ENCODE measurements around the gene ULBP1.
A peak's percentile ranks its signal among the peaks of the same experiment; 100 is the strongest.
"Not testable (repeated sequence)": the region's sequence is repeated elsewhere in the genome, so short reads cannot be mapped to it uniquely, and the experiment has no call there.

ULBP1 gene

GRCh38 chr6:149991472-149991795, 27.7 kb downstream of the ULBP1 start:
- DNase-seq = not testable (repeated sequence)

GRCh38 chr6:149991838-149992237, 28.1 kb downstream of the ULBP1 start:
- in situ Hi-C loops (cut with MboI; ENCODE audit: low pct_unique_long_range_greater_than_20kb, low sequenced_read_pairs) = no loop called here
- DNase-seq = no peak

More at GRCh38 chr6:149991472-149991795, 27.7 kb downstream of the ULBP1 start:
- in situ Hi-C loops (cut with MboI; ENCODE audit: low pct_unique_long_range_greater_than_20kb, low sequenced_read_pairs) = not testable (repeated sequence)

GRCh38 chr6:149995235-149995750, 31.6 kb downstream of the ULBP1 start:
- in situ Hi-C loops (cut with MboI; ENCODE audit: low pct_unique_long_range_greater_than_20kb, low sequenced_read_pairs) = no loop called here
- no peak for DNase-seq

GRCh38 chr6:149995971-149996370, 32.2 kb downstream of the ULBP1 start:
- no peak for DNase-seq
- in situ Hi-C loops (cut with MboI; ENCODE audit: low pct_unique_long_range_greater_than_20kb, low sequenced_read_pairs) = no loop called here

GRCh38 chr6:149999636-150000035, 35.9 kb downstream of the ULBP1 start:
- no peak for DNase-seq
- in situ Hi-C loops (cut with MboI; ENCODE audit: low pct_unique_long_range_greater_than_20kb, low sequenced_read_pairs) = loop anchor here (10.0 kb wide), 1 partner anchor 65 kb away; no protein-coding TSS in a partner anchor

- in situ Hi-C loops (cut with MboI; ENCODE audit: low pct_unique_long_range_greater_than_20kb, low sequenced_read_pairs) = loop anchor here (10.0 kb wide), 1 partner anchor 67 kb away; no protein-coding TSS in a partner anchor
- DNase-seq = no peak
Observed at GRCh38 chr6:150001295-150002008, 37.7 kb downstream of the ULBP1 start.

GRCh38 chr6:150002710-150003109, 39.0 kb downstream of the ULBP1 start:
- no peak for DNase-seq
- in situ Hi-C loops (cut with MboI; ENCODE audit: low pct_unique_long_range_greater_than_20kb, low sequenced_read_pairs) = loop anchor here (10.0 kb wide), 1 partner anchor 68 kb away; no protein-coding TSS in a partner anchor

GRCh38 chr6:150003599-150003998, 39.9 kb downstream of the ULBP1 start:
- in situ Hi-C loops (cut with MboI; ENCODE audit: low pct_unique_long_range_greater_than_20kb, low sequenced_read_pairs) = loop anchor here (10.0 kb wide), 1 partner anchor 69 kb away; no protein-coding TSS in a partner anchor
- not testable (repeated sequence) for DNase-seq

GRCh38 chr6:150004101-150004782, 40.5 kb downstream of the ULBP1 start:
- no peak for DNase-seq
- in situ Hi-C loops (cut with MboI; ENCODE audit: low pct_unique_long_range_greater_than_20kb, low sequenced_read_pairs) = loop anchor here (10.0 kb wide), 1 partner anchor 69 kb away; no protein-coding TSS in a partner anchor

GRCh38 chr6:150004783-150005717, 41.3 kb downstream of the ULBP1 start:
- in situ Hi-C loops (cut with MboI; ENCODE audit: low pct_unique_long_range_greater_than_20kb, low sequenced_read_pairs) = loop anchor here (10.0 kb wide), 1 partner anchor 70 kb away; no protein-coding TSS in a partner anchor
- peak; percentile 95 for DNase-seq

GRCh38 chr6:150005761-150006651, 42.3 kb downstream of the ULBP1 start:
- DNase-seq = no peak
- in situ Hi-C loops (cut with MboI; ENCODE audit: low pct_unique_long_range_greater_than_20kb, low sequenced_read_pairs) = loop anchor here (10.0 kb wide), 1 partner anchor 71 kb away; no protein-coding TSS in a partner anchor

GRCh38 chr6:150006961-150007464, 43.3 kb downstream of the ULBP1 start:
- in situ Hi-C loops (cut with MboI; ENCODE audit: low pct_unique_long_range_greater_than_20kb, low sequenced_read_pairs) = loop anchor here (10.0 kb wide), 1 partner anchor 72 kb away; no protein-coding TSS in a partner anchor
- peak; percentile 53 for DNase-seq

- no peak for DNase-seq
Observed at GRCh38 chr6:150008588-150008987, 44.8 kb downstream of the ULBP1 start.

GRCh38 chr6:150012846-150013784, 49.4 kb downstream of the ULBP1 start:
- DNase-seq; in situ Hi-C loops (cut with MboI; ENCODE audit: low pct_unique_long_range_greater_than_20kb, low sequenced_read_pairs): not testable (repeated sequence)

More at GRCh38 chr6:150008588-150008987, 44.8 kb downstream of the ULBP1 start:
- in situ Hi-C loops (cut with MboI; ENCODE audit: low pct_unique_long_range_greater_than_20kb, low sequenced_read_pairs) = loop anchor here (10.0 kb wide), 1 partner anchor 74 kb away; no protein-coding TSS in a partner anchor

- DNase-seq; in situ Hi-C loops (cut with MboI; ENCODE audit: low pct_unique_long_range_greater_than_20kb, low sequenced_read_pairs): not testable (repeated sequence)
Observed at GRCh38 chr6:150013785-150014622, 50.3 kb downstream of the ULBP1 start.
